Sciatic nerve (tissue), 2 donors: ENCODE results near the gene CACYBP. TPM values are rescaled to one million over a fixed set of nuclear protein-coding genes. Genes with fewer than 3 reads are reported as not detected.
"Not testable (repeated sequence)": the region's sequence is repeated elsewhere in the genome, so short reads cannot be mapped to it uniquely, and the experiment has no call there.

Experiments
- ATAC-seq: fragments of 200-7000 bp; cut with Tn5 transposase; one replicate; pipeline ENCODE4 v1.9.1; 2020; ENCODE audit warnings: mild to moderate bottlenecking, moderate library complexity
- DNase-seq: peaks from one replicate; pipeline ENCODE4 v3.0.0-alpha.2; 2020; ENCODE audit warnings: low spot score
- intact Hi-C: fragments of 100-400 bp; cut with DNase I; formaldehyde crosslinking; loops from one replicate; pipeline ENCODE4 v1.14.2; 2022
- total RNA-seq: library from RNA; stranded (reverse); fragmentation: NEBNext Ultra II Directional; extraction: Animal tissue kit (Norgen Biotek cat#: 25700); gene quantifications from one replicate; pipeline ENCODE4 v1.2.1, GENCODE V29; 2021
- donor health status: DM: no; HTN: no; CAD: no.
- donor health status: DM: no; HTN: no; CAD: no.

CACYBP gene
- total RNA-seq, 1 donor from 2014 or later = 82.2 TPM

GRCh38 chr1:175043824-175044223 lies 44.1 kb downstream of the CACYBP start:
- ATAC-seq = no peak
- intact Hi-C loops = no loop called here
- no peak for DNase-seq

- ATAC-seq, intact Hi-C loops, DNase-seq: not testable (repeated sequence)
Measured at GRCh38 chr1:175044591-175044990, 44.8 kb downstream of the CACYBP start.

- DNase-seq = no peak
- intact Hi-C loops = no loop called here
Measured at GRCh38 chr1:175045097-175045496, 45.4 kb downstream of the CACYBP start.

GRCh38 chr1:175045519-175045918 lies 45.8 kb downstream of the CACYBP start:
- ATAC-seq (no peak), DNase-seq (no peak)
- intact Hi-C loops = no loop called here

More at GRCh38 chr1:175045097-175045496, 45.4 kb downstream of the CACYBP start:
- no peak for ATAC-seq

GRCh38 chr1:175050992-175051391 lies 51.2 kb downstream of the CACYBP start:
- ATAC-seq (no peak), DNase-seq (no peak)
- intact Hi-C loops = no loop called here

GRCh38 chr1:175054736-175055135 lies 55.0 kb downstream of the CACYBP start:
- intact Hi-C loops = no loop called here
- no peak for ATAC-seq

More at GRCh38 chr1:175054736-175055135, 55.0 kb downstream of the CACYBP start:
- DNase-seq = no peak

Other genes starting within 250 kb of the CACYBP start
- gene MRPS14, start 23.5 kb downstream of the CACYBP start, total RNA-seq = 27.6 TPM
- gene TNN, start 67.9 kb downstream of the CACYBP start, total RNA-seq = 1.1 TPM
- gene KIAA0040, start 192.8 kb downstream of the CACYBP start, total RNA-seq = 16.8 TPM